GM18505 (cell line): Measurements from ENCODE around the gene DAB1.

ENCODE experiments used
- ATAC-seq: cut with Tn5 transposase; IDR thresholded peaks from one replicate; pipeline ENCODE4 v1.9.1; 2021; ENCODE audit not compliant: unreplicated experiment
- POLR2A ChIP-seq: IDR thresholded peaks from 4 replicates; pipeline ENCODE4 v1.6.1; 2011; ENCODE audit warnings: borderline replicate concordance; ENCODE audit not compliant: insufficient read depth, insufficient read length; ENCODE audit errors: extremely low read depth

The DAB1 gene

GRCh38 chr1:57156907-57157306 lies 267.0 kb downstream of the DAB1 start:
- TF ChIP-seq POLR2A, result no peak
- no peak for ATAC-seq

DNA sequence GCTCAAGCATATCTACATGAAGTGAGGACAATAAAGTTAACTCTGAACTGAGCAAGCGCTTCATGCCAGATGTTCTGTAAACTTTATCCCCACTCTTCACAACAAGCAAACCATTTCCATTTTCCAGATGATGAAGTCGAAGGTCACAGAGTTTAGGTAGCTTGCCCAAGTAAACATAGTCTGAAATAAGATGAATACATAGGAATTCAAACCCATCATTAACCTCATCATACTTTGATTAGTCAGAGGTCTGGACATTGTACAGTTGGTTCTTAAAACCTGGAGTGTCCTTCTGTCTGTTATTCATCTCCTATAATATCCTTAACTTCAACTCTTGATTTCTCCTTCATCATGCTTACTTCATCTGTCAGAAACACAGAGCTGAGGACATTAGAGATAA lies 277.8 kb downstream of the DAB1 start:
- no peak for ATAC-seq

DNA sequence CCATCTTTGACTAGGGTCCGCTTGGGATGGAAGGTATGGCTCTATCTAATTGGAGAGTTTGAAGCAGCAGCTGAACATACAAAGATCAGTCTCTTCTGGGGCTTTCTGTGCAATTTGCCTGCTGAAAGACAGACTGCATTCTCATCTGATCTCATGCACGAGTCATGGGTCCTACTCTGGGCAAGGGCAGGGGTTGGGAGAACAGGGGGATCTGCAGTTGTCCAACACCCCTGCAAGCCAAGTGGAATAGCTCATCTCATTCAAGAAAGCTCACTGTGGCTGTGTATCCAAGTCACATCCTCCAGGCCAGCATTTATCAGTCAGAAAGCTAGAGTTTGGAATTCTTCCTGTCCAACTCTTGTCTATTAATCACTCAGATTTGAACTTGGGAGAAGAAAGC lies 280.9 kb downstream of the DAB1 start:
- no peak for TF ChIP-seq POLR2A
- ATAC-seq, result no peak

More for the DNA sequence above, 277.8 kb downstream of the DAB1 start:
- no peak for TF ChIP-seq POLR2A

GRCh38 chr1:57142169-57142568 lies 281.7 kb downstream of the DAB1 start:
- no peak for TF ChIP-seq POLR2A
- ATAC-seq, result no peak

GRCh38 chr1:57138432-57139078 lies 285.3 kb downstream of the DAB1 start:
- no peak for TF ChIP-seq POLR2A
- ATAC-seq, result no peak

GRCh38 chr1:57137980-57138379 lies 285.9 kb downstream of the DAB1 start:
- TF ChIP-seq POLR2A, result no peak
- ATAC-seq, result peak; percentile 80

DNA sequence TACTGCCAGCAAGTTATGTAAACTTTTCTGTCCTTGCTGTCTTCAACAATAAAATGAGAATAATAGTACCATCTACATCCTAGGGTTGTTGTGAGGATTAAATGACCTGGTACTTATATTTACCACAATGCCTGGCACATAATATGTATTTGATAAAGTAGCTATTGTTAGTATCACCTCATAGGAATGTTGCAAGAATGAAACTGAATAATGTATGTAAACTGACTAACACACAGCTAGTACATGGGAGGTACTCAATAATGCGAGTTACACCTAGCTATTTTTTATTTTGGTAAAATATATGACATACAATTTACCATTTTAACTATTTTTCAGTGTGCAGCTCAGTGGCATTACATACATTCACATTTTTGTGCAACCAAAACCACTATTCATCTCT lies 289.1 kb downstream of the DAB1 start:
- TF ChIP-seq POLR2A, result no peak
- no peak for ATAC-seq

- no peak for ATAC-seq
- TF ChIP-seq POLR2A, result no peak
These were observed 290.2 kb downstream of the DAB1 start for GRCh38 chr1:57133686-57134085.

DNA sequence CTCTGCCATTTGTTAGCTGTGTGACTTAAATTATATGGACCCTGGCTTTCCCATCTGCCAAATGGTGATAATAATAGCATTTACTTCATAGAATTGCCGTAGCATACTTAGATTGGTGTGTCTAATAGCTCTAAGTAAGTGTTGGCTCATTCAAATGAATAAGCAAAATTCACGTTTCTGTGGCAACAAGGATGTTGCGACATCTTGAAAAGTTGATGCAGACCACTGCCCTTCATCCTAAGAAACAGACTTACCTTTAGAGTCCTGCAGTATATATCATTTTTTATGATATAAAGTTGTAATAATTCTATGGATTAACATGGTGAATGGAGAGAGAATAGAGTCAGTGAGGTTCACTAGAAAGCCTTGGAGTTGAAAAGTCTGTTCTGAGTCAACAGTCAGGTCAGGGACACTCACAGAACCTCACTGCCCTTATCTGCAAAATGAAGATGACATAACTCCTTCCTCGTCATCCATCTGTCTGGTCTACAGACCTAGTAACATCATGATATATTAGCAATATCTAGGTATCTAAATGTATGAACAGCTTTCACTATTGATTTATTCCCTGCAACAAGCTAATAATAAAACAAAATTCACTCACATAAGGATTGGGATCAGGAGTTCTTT lies 290.8 kb downstream of the DAB1 start:
- TF ChIP-seq POLR2A, result no peak
- no peak for ATAC-seq

GRCh38 chr1:57131701-57132394 lies 292.0 kb downstream of the DAB1 start:
- no peak for ATAC-seq
- TF ChIP-seq POLR2A, result no peak

DNA sequence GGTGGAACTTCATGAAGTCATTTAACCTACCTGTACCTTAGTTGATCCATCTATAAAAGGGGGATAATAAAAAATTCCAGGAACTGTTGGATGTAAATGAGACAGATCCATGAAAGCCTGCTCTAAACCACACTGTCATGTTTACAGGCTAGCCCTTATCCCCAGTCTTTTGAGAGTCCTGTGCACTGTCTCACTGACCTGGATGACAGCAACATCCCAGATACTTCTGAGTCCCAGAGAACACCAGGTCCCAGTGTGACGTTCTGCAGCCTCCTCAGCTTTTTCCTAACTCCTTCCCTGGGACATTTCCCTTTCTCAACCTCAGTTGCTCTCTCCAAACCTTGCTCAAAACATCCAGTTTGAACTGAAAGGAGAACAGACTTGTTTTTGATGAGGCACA lies 292.6 kb downstream of the DAB1 start:
- no peak for TF ChIP-seq POLR2A
- no peak for ATAC-seq

- no peak for ATAC-seq
- no peak for TF ChIP-seq POLR2A
These were observed 294.0 kb downstream of the DAB1 start for GRCh38 chr1:57129865-57130264.

- ATAC-seq, result no peak
- no peak for TF ChIP-seq POLR2A
These were observed 295.9 kb downstream of the DAB1 start for GRCh38 chr1:57127976-57128375.
